Activated CD8-positive, alpha-beta memory T cell treated with anti-CD3 and anti-CD28 coated beads for 24 hours (primary cell): Measurements from ENCODE around the gene FCHO2.

Experiments used
- DNase-seq: peaks from one replicate; pipeline ENCODE4 v3.0.0-alpha.2; 2020

Gene FCHO2

DNA sequence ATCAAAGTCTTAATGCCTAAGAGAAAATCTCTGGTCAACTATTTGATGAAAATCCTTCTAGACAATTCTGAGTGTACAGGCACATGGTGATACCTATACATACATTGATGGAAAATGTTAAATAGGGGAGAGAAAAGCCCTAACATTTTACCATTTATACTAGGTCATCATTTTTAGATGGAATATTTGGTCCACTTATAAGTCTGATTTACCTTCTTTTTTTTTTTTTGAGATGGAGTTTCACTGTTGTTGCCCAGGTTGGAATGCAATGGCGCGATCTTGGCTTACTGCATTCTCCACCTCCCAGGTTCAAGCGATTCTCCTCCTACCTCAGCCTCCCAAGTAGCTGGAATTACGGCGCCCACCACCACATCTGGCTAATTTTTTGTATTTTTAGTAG is 81.7 kb downstream of the FCHO2 start:
- no peak for DNase-seq

- DNase-seq: no peak
Measured at GRCh38 chr5:73039082-73039481, 83.2 kb downstream of the FCHO2 start.

GRCh38 chr5:73042993-73043392 is 87.2 kb downstream of the FCHO2 start:
- DNase-seq: no peak

DNA sequence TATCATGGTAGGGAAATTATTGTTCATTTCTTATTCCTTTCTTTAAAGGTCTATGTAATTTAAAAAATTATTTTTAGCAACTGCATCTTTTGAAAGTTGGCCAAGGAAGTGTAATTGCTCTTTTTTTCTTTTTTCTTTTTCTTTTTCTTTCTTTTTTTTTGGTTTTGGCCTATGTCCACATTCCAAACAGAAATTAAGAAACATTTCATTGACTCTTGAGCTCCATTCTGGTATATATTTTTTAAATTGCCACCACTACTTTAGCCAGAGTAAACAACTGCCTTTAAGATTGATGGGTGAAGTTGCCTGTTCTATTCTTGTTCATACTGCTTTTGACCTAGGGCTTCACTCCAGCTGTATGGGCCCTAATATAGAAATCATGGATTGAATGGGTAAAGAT is 88.7 kb downstream of the FCHO2 start:
- no peak for DNase-seq

DNA sequence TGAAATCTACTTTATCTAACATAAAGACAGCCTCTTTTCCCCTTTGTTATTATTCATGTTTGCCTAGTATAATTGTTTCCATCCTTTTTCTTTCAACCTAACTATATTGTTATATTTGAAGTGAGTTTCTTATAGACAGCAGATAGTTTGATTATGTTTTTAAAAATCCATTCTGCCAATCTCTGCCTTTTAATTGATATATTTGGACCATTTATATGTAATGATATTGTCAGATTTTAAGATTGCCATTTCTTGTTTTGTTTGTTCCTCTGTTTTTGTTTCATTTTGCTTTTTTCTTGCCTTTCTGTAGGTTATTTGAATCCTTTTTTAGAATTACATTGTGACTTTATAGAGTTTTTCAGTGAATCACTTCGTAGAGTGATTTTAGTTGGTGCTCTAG is 89.8 kb downstream of the FCHO2 start:
- DNase-seq: no peak

- no peak for DNase-seq
Measured at GRCh38 chr5:73061593-73061992, 105.8 kb downstream of the FCHO2 start.

DNA sequence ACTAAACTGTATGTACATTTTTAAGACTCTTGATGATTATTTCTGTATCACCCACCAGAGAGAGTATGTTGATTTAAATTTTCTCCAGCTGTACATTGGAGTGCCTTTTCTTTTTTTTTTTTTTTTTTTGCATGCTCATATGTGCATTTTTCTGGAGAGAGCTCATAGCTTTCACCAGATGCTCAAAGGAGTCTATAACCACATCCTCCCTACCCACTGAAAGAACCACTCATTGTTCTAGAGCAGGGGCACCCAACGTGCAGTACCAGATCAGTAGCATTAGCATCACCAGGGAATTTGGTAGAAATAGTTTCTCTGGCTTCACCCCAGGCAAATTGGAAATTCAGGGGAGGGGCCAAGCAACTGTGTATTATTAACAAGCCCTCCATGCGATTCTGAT is 110.6 kb downstream of the FCHO2 start:
- no peak for DNase-seq

DNA sequence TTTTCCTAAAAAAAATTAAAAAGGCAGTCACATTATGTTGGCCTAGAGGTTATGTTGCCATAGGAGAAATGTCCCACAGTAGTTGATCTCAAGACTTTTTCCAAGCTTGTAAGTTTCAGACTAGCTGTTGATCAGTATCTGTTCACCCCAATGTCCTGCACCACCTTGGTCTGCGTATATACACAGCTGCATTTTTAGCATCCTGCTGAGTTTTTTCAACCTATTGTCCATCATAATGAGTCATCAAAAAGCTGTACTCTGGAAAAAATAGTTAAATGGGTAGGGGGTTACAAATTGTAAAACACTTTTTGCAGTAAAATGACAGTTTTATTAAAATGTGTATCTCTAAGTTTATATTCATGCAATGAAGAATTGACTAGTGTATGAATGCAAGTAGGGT is 111.4 kb downstream of the FCHO2 start:
- no peak for DNase-seq

GRCh38 chr5:73081093-73081492 is 125.3 kb downstream of the FCHO2 start:
- no peak for DNase-seq

DNA sequence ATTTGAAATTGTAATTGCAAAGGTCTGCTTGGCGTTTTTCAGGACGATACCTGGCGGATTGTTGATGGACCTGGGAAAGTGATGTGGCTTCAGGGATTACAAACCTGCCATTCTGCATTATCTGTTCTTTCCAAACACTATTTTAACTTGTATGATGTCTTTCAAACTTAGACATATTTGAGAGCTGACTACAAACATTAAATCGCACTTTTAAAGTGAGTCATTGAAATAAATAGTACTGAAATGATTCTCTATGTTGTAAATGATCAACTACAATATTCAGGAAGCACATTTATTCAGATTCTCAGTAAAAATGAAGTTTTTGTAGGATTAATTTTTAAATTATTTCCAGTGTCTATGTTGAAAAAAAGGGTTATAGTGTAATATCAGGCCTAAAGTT is 132.2 kb downstream of the FCHO2 start:
- no peak for DNase-seq

DNA sequence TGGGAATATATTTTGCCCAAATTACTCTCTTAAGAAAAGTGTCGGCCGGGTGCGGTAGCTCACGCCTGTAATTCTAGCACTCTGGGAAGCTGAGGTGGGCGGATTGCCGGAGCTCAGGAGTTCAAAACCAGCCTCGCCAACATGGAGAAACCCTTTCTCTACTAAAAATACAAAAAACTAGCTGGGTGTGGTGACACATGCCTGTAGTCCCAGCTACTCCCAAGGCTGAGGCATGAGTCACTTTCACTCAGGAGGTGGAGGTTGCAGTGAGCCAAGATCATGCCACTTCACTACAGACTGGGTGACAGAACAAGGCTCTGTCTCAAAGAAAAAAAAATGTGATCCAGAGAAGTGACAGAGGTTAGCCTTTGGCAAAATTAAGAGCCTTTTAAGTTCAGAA is 138.1 kb downstream of the FCHO2 start:
- DNase-seq: no peak

GRCh38 chr5:73094415-73094814 is 138.6 kb downstream of the FCHO2 start:
- no peak for DNase-seq

DNA sequence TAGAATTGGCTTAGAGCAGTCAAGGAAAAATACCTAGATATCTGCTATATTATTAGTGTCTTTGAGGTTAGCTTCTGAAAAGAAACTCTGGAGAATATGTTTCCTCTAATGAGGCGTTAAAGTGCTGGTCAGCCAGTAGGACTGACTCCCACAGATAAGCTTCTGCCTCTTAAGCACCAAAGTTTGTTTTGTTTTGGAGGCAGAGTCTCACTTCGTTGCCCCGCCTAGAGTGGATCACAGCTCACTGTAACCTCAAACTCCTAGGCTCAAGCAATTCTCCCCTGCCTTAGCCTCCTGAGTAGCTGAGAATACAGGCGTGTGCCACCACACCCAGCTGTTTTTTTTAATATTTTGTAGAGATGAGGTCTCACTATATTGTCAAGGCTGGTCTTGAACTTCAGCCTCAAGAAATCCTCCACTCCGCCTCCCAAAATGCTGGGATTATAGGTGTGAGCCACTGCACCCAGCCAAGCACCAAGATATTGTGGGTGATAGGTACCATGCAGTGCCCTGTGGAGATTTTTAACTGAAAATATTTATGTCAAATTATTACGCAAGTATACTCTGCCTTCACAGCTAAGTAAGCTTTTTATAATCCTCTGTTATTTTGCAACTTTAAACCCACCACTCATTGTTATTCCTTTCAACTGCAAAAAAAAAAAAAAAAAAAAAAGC is 139.9 kb downstream of the FCHO2 start:
- no peak for DNase-seq

DNA sequence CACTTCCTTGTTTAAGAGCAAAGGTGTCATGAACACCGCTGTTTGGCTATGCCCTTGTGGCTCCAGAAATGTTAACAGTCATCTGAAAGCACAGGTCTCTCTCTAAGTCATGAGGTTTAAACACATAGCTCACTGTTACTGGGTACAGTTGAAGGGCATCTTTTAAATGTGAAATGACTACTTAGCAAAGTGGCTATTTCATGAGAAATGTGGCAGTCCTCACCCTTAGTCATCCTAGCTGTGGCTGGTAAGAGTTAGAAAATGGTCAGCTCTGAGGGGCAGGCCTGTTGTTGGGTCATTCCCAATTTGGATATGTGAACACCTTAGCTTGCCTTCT is 140.4 kb downstream of the FCHO2 start:
- no peak for DNase-seq

- DNase-seq: no peak
Measured at GRCh38 chr5:73097740-73098139, 141.9 kb downstream of the FCHO2 start.

DNA sequence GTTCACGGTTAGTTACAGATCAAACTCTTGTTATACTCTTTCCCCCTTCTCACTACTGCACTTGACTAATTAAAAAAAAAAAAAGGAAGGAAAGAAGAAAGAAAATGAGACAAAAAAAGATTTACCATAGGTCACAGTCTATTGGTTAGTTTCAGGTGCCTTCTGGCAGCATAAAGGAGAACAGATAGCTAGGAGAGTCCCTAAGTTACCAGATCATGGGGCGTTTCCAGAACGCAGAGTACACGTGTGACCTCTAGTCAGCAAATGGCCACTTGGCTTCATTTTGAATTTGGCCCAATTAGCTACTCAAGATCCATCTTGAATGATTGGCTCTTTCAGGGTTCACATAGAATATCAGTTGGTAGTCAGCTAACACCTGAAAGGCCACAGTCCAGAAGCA is 144.3 kb downstream of the FCHO2 start:
- no peak for DNase-seq

DNA sequence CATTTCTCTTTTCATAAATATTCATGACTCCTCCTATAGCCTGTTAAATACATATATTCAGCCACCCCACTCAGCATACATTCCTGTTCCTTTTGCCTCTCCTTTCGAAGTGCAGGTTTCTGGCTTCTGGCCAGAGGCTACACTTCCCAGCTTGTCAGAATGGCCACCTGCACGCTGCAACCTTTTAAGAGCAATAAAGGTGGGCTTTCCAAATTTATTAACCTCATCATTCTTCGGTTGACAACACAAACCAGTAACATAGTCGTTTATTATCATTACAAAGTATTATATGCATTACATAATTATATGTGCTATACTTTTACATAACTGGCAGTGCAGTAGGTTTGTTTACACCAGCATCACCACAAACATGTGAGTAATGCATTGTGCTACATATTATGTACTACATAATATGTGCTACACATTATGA is 148.0 kb downstream of the FCHO2 start:
- no peak for DNase-seq

DNA sequence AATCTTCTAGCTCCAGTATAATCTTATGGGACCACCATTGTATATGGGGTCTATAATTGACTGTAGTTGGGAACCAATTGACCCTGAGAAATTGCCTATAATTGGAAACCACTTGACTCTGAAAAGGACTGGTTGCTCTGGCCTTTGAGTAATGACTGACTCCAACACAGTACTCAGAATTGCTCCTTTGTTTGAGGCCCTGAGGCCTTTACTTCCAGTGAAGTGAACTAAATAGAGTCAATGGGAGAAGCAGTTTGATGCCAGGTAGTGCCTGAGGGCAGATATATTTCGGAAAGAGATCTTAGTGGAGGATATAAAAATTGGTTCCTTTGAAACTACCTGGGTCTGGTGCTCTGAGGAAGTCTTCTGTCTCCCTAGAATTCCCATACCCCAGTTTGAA is 148.5 kb downstream of the FCHO2 start:
- DNase-seq: no peak

- DNase-seq: no peak
Measured at GRCh38 chr5:73106335-73106734, 150.5 kb downstream of the FCHO2 start.

- DNase-seq: no peak
Measured at GRCh38 chr5:73110190-73110589, 154.3 kb downstream of the FCHO2 start.

DNA sequence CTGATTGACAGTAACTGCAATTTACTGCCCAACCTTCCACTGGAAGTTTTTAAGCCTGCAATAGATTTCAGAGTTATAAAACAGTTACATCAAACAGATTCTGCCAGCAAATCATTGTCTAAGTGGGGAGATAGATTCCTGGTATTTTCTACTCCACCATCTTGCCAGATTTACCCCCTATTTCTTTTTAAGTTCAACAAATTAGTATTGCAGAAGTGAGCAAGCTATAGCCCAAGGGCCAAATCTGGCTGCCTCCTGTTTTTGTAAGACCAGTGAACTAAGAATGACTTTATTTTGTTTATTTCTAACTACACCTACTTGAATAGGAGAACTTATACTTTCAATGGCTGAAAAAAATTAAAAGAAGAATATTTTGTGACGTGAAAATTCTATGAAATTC is 155.7 kb downstream of the FCHO2 start:
- no peak for DNase-seq

DNA sequence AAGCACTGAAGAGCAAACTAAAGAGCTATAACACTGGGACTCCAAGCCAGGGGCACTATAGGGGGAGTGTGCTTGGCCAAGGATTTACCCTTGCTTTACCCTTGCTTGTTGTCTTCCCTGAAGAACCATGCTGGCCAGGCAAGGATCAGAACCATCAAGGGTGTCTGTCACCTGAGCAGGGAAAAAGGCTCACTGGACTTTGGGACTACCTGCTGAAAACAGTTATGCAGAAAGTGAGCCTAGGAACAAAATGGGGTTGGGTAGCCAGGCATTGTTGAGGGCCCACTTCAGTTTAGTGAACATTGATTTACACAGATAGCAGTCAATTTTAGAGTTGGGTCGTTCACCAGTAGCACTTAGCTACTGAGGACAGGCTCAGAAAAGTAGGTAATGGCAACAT is 156.5 kb downstream of the FCHO2 start:
- DNase-seq: no peak

GRCh38 chr5:73114044-73114688 is 158.3 kb downstream of the FCHO2 start:
- no peak for DNase-seq

- no peak for DNase-seq
Measured at GRCh38 chr5:73115399-73116051, 159.7 kb downstream of the FCHO2 start.

GRCh38 chr5:73116506-73116905 is 160.7 kb downstream of the FCHO2 start:
- no peak for DNase-seq
